B cell (primary cell): ENCODE results near the gene SYT2.

Experiments used
- EZH2 ChIP-seq: IDR thresholded peaks from 2 replicates; pipeline ENCODE4 v1.6.1; 2012; ENCODE audit warnings: borderline replicate concordance, low read depth, mild to moderate bottlenecking, moderate library complexity, low read length; ENCODE audit not compliant: insufficient read depth, poor library complexity, severe bottlenecking
- TF ChIP-seq, protein P1 (sequence below): fragments of 200-600 bp; IDR thresholded peaks from one replicate; pipeline ENCODE4 v1.8.0; 2022; ENCODE audit warnings: antibody characterized with exemption, mild to moderate bottlenecking

DNA sequence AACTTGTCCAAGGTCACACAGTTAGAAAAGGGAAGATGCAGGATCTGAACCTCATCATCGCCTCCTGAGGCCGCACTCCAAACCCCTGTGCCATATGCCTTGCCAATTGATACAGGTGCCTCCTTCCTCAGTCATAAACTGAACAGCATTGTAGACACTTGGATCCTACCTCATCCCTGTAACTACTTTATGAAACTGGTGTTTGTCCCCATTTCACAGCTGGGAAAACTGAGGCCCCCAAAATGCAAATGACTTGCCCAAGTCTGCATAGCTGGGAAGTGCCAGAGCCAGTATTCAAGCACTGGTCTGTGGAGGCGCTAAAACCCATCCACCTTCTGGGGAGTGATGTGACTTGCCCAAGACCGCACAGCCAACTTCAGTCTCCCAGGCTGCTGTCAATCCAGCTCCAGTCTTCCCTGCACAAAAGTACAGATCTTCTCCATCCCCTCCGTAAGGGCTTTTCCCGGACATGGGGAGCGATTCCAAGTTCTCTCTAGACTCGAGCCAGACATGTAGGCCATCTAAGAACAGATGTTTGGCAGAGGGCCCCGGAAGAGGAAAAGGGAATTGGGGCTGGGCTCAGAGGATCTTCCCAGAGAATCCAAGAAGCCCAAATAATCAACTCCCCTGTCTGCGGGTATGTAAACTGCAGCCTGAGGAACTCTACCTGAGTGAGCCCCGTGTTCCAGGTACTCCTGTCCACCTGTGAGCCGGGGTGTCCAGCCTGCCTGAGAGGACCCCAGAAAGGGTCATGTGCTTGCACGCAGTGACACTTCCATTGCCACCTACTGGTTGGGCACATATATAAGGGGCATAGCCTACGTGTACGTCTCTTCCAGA lies 60.5 kb downstream of the SYT2 start:
- TF ChIP-seq EZH2: no peak
- TF ChIP-seq, protein P1, sequence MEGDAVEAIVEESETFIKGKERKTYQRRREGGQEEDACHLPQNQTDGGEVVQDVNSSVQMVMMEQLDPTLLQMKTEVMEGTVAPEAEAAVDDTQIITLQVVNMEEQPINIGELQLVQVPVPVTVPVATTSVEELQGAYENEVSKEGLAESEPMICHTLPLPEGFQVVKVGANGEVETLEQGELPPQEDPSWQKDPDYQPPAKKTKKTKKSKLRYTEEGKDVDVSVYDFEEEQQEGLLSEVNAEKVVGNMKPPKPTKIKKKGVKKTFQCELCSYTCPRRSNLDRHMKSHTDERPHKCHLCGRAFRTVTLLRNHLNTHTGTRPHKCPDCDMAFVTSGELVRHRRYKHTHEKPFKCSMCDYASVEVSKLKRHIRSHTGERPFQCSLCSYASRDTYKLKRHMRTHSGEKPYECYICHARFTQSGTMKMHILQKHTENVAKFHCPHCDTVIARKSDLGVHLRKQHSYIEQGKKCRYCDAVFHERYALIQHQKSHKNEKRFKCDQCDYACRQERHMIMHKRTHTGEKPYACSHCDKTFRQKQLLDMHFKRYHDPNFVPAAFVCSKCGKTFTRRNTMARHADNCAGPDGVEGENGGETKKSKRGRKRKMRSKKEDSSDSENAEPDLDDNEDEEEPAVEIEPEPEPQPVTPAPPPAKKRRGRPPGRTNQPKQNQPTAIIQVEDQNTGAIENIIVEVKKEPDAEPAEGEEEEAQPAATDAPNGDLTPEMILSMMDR: no peak
